Muscle layer of colon (tissue), 2 donors: ENCODE data around the gene CTDSPL.

ENCODE experiments used
- H3K27ac ChIP-seq: one replicate; pipeline ENCODE4 v1.7.0; 2013; ENCODE audit warnings: low read depth, mild to moderate bottlenecking, low read length, moderate library complexity
- H3K27me3 ChIP-seq, 2 donors: one replicate each; pipeline ENCODE4 v1.7.0; 2013; ENCODE audit warnings: low read length in 2 of 2, mild to moderate bottlenecking in 2 of 2; ENCODE audit not compliant: insufficient read depth in 2 of 2, control insufficient read depth in 1 of 2
- H3K36me3 ChIP-seq: one replicate; pipeline ENCODE4 v1.7.0; 2013; ENCODE audit warnings: mild to moderate bottlenecking, low read length; ENCODE audit not compliant: insufficient read depth
- H3K4me1 ChIP-seq: one replicate; pipeline ENCODE4 v1.7.0; 2013; ENCODE audit warnings: mild to moderate bottlenecking, low read length; ENCODE audit not compliant: insufficient read depth
- H3K4me3 ChIP-seq, 2 donors: one replicate each; pipeline ENCODE4 v1.7.0; 2013; ENCODE audit warnings: low read length in 2 of 2, low read depth in 1 of 2, mild to moderate bottlenecking in 1 of 2, moderate library complexity in 1 of 2
- H3K9ac ChIP-seq: one replicate; pipeline ENCODE4 v1.7.0; 2013; ENCODE audit warnings: low read length
- H3K9me3 ChIP-seq: one replicate; pipeline ENCODE4 v1.7.0; 2013; ENCODE audit warnings: mild to moderate bottlenecking, low read length
- donor health status: abdominal sarcoma.
- donor health status: Adenocarcinoma of cecum.

Gene CTDSPL

DNA sequence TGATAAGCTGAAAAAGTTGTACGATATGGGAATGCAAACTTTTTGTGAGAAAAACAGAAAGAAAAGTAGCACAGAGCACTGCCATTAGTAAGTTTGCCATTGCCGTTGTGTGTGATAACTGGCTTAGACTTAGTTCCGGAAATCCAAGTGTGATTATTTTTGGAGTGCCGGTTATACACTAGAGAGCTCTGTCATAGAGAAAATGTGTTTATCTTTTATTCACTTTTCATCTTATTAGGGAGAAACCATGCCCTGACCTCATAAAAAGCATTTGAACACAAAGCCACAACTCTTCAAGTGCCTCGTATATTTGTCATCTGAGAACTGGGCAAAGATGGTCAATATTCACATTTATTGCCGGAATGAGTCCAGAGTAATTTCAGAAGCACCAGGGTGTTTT, 36.1 kb downstream of the CTDSPL start:
- H3K27ac ChIP-seq: peak overlapping the region; percentile 27
- no peaks in the 10 kb centered on the region for H3K36me3 ChIP-seq
- no peak overlapping the region for H3K4me3 ChIP-seq
- H3K9me3 ChIP-seq: no peaks in the 10 kb centered on the region
- H3K27me3 ChIP-seq: no peaks in the 10 kb centered on the region
- H3K9ac ChIP-seq: no peak overlapping the region
- H3K4me1 ChIP-seq: peaks cover 53% of the 10 kb centered on the region

DNA sequence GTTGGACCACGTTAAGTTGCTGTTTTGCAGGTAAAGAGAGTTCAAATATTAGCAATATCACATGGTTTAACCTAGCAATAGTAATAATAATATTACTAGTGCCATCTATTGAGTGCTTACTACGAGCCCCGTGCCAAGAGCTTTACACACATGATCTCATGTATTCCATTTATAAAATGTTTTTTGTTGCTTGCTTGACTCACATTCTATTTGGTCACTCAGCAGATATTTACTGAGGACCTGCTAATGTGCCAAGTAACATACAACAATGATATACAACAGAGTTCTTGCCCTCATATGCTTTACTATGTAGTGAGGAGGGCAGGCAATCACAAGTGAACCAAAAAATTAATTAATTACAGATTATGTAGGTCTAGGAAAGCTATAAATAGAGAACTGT, 36.7 kb downstream of the CTDSPL start:
- no peaks in the 10 kb centered on the region for H3K36me3 ChIP-seq
- H3K4me3 ChIP-seq: no peak overlapping the region
- peak overlapping the region; percentile 27 for H3K27ac ChIP-seq
- H3K4me1 ChIP-seq: peaks cover 47% of the 10 kb centered on the region
- no peaks in the 10 kb centered on the region for H3K9me3 ChIP-seq
- H3K9ac ChIP-seq: no peak overlapping the region
- no peaks in the 10 kb centered on the region for H3K27me3 ChIP-seq

DNA sequence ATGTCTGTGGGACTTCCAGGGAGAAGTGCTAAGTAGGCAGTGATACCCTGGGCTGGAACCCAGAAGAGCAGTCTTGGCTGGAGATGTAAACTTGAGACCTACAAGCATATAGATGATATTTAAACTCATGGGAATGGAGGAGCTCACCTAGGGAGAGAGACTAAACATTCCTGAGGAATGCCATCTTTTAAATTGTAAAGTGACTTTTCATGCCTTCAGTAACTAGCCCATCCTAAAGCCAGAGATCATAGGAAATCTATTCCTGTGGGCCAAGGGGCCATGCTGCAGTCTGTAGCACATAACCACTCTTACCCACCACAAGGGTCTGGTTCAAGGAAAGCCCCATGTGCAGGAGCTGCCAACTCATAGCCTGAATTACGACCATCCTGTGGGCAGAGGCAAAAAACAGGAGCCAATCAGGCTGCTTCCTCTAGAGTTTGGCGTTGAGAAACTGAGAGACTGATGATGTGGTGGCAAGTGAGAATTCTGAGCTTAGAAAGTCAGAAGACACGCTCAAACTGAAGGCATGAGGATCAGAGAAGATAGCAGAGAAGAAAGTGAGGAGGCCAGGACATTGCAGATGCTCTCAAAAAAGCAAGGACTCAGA, 37.5 kb downstream of the CTDSPL start:
- Histone ChIP-seq H3K9ac (no peak overlapping the region), H3K36me3 (no peaks in the 10 kb centered on the region), H3K9me3 (no peaks in the 10 kb centered on the region), H3K27me3 (no peaks in the 10 kb centered on the region), H3K4me1 (peaks cover 51% of the 10 kb centered on the region), H3K4me3 (no peak overlapping the region), H3K27ac (no peak overlapping the region)

DNA sequence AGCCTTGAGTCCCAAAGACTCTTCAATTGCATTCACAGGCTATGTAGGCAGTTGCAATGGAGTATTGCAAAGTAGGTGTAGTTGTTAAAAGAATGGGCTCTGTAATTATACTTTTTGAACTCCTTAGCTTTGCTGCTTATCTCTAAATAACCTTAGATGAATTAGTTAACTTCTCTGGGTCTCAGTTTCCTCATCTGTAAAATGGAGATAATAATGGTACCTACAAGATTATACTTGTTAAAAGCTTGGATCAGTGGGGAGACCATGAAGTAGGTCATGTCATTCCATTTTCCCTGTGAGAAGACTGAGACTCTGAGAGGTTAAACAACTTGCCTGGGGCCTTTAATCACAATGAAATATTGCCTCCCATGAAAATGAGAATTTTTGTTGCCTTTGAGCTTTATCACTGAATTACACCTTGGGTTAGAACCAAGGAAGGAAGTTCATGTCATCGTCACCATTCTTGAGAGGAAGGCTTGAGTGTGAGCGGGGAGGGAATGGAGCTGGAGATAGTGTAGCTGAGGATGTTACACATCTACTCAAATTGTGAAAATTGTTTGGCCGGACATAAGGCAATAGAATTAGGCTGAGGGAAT, 38.1 kb downstream of the CTDSPL start:
- no peak overlapping the region for H3K27ac ChIP-seq
- no peaks in the 10 kb centered on the region for H3K9me3 ChIP-seq
- no peaks in the 10 kb centered on the region for H3K27me3 ChIP-seq
- H3K9ac ChIP-seq: no peak overlapping the region
- no peaks in the 10 kb centered on the region for H3K36me3 ChIP-seq
- no peak overlapping the region for H3K4me3 ChIP-seq
- peaks cover 57% of the 10 kb centered on the region for H3K4me1 ChIP-seq

DNA sequence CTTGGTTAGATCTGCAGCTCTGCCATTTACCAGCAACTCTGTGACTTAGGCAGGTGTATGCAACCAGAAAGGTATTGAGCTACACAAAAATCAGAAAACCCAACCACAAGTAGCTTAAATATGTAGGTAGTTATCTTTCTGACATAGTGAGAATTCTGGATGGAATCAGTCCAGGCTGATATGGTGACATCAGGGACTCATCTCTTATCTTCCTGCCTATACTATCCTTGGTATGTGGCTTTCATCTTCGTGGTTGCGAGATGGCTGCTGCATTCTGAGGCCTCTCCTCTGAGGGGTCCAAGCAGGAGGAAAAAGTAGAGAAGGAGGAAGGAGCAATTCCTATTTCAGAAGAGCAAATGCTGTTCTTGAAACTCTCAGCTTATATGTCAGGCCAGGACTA, 40.0 kb downstream of the CTDSPL start:
- H3K27me3 ChIP-seq: no peaks in the 10 kb centered on the region
- H3K9me3 ChIP-seq: no peaks in the 10 kb centered on the region
- no peaks in the 10 kb centered on the region for H3K36me3 ChIP-seq
- no peak overlapping the region for H3K4me3 ChIP-seq
- H3K4me1 ChIP-seq: peaks cover 60% of the 10 kb centered on the region
- H3K27ac ChIP-seq: no peak overlapping the region
- H3K9ac ChIP-seq: no peak overlapping the region

DNA sequence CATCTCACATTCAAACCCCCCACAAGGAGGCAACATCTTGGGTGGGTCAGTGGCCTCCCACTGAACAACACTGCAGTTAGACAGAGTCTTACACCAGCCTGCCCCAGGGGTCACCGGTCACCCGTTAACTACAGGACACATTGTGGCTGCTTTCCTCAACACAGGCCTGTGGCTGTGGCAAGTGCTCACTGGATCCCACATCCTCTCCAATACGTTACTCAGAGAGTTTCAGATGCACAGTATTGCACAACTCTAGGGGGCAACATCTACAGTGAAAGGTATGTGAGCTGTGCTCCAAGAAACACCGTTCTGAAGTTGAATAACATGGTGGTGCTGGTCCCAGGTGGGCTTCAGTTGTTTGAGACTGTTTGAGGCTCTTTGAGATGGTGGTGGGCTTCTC, 41.0 kb downstream of the CTDSPL start:
- Histone ChIP-seq H3K36me3 (no peaks in the 10 kb centered on the region), H3K4me3 (no peak overlapping the region), H3K4me1 (peaks cover 60% of the 10 kb centered on the region), H3K9ac (no peak overlapping the region), H3K9me3 (no peaks in the 10 kb centered on the region), H3K27me3 (no peaks in the 10 kb centered on the region), H3K27ac (no peak overlapping the region)

DNA sequence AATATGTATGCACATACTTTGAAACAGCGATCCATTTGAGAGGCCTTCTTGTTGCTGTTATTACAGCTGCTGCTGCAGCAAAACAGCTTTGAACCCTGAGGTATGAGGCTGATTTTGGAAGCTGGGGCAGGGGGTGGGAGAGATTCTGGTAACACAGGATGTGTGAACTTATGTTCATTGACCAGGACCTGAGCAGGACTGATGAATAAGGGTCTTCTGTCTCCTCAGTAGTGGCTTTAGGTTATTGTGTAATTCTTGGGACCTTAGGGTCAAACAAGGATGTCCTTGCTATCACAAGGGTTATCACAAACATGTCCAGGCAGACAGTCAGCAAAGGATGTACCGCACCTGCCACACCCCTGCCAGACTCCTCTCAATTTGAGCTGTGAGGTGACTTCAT, 41.6 kb downstream of the CTDSPL start:
- Histone ChIP-seq H3K4me3 (no peak overlapping the region), H3K36me3 (no peaks in the 10 kb centered on the region), H3K4me1 (peaks cover 57% of the 10 kb centered on the region), H3K27me3 (no peaks in the 10 kb centered on the region), H3K27ac (no peak overlapping the region), H3K9me3 (no peaks in the 10 kb centered on the region), H3K9ac (no peak overlapping the region)

DNA sequence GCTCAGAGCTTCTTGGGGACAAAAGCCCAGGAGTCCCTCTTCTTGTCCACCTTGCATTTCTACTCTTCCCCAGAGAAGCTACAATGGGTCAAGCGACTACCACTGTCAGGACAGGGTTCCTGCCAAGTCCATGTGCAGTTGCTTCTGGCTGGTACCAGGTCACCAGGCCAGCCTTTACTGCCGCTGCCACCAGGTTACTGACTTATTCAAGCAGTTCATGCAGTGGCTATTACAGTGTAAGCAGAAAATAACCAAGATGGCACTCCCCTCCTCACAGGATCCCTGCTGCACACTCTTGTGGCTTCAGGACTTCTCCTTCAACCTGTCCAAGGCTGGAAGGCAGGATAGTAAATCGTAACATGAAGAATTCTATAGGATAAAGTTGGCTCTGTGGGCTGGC, 42.1 kb downstream of the CTDSPL start:
- no peak overlapping the region for H3K27ac ChIP-seq
- no peaks in the 10 kb centered on the region for H3K9me3 ChIP-seq
- no peaks in the 10 kb centered on the region for H3K27me3 ChIP-seq
- H3K4me1 ChIP-seq: peaks cover 52% of the 10 kb centered on the region
- H3K4me3 ChIP-seq: no peak overlapping the region
- no peaks in the 10 kb centered on the region for H3K36me3 ChIP-seq
- H3K9ac ChIP-seq: no peak overlapping the region

DNA sequence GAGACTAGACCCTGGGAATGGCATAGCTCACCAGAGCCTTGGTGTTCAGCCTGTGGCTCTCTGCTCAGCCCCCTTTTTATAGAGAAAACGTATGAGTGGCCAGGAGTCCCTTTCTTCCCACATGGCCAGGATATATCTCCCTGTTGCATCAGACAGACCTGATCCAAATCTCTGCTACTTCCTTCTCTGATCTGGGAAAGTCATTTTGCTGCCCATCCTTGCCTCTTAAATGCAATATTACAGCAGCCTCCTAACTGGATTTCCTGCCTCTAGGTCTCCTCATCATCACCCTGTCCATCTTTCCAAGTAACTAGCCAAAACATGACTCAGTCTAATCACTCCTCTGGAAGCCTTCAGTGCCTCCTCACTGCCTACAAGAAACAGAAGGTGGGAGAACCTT, 42.9 kb downstream of the CTDSPL start:
- H3K9me3 ChIP-seq: no peaks in the 10 kb centered on the region
- H3K4me1 ChIP-seq: peaks cover 45% of the 10 kb centered on the region
- peak overlapping the region; percentile 30 for H3K27ac ChIP-seq
- no peaks in the 10 kb centered on the region for H3K27me3 ChIP-seq
- H3K36me3 ChIP-seq: no peaks in the 10 kb centered on the region
- H3K9ac ChIP-seq: no peak overlapping the region
- H3K4me3 ChIP-seq: no peak overlapping the region

DNA sequence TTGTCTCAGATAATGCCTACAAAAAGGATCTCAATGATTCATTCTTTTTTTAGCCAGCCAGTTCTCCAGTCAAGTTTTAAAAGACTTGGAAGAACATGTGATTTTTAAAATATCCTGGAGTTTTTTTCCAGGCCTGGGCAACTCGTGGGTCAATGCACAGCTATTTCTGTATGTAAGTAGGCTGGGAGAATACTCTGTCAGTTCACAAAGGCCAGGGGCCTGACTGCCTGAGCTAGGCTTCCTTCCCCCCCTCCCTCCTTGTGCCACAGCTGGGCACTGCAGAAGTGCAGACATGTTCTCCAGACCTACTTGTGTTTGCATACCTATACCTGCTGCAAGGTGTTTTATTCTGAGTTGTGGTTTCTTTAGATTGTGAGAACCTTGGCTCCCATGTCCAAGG, 43.7 kb downstream of the CTDSPL start:
- Histone ChIP-seq H3K4me3 (no peak overlapping the region), H3K27ac (peak overlapping the region; percentile 66), H3K9me3 (no peaks in the 10 kb centered on the region), H3K4me1 (peaks cover 45% of the 10 kb centered on the region), H3K27me3 (no peaks in the 10 kb centered on the region), H3K36me3 (no peaks in the 10 kb centered on the region), H3K9ac (no peak overlapping the region)

DNA sequence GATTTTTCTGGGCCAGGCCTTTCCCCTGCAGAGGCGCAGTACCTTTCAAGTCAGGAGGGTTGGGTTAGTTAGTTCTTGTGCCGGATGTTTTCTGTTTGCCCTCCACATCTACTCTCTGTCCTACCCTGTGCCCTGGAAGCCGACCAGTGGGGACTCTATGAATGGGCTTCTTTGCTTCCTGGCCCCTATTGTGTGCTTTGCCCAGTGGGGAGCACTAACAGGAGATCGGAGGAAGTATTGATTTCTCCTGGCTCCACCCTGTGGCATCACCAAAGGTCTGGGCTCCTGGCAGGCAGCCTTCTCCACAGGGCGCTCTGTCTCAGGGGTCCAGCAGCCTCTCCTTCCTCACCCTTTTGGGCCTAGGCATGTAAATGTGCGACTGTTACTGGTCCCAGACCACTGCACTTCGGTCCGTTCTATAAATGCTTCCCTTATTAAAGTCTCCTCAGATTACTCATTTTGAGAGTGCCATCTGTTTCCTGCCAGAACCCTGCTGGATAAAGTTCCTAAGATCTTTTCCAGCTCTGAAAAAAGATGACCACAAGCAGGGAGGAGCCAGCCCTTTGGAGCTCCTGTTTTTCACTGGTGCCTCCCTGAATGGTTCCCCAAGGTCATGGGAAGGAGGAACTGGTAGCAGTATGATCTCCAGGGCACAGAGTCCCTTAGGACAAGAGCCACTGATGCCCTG, 44.5 kb downstream of the CTDSPL start:
- peak overlapping the region; percentile 21 for H3K27ac ChIP-seq
- H3K4me1 ChIP-seq: peaks cover 51% of the 10 kb centered on the region
- H3K9ac ChIP-seq: no peak overlapping the region

More for the DNA sequence above, 44.5 kb downstream of the CTDSPL start:
- Histone ChIP-seq H3K4me3 (no peak overlapping the region), H3K9me3 (no peaks in the 10 kb centered on the region), H3K36me3 (no peaks in the 10 kb centered on the region), H3K27me3 (no peaks in the 10 kb centered on the region)
